HG02623 (cell line): Measurements from ENCODE around the gene SNRNP70.
"Not testable (repeated sequence)": the region's sequence is repeated elsewhere in the genome, so short reads cannot be mapped to it uniquely, and the experiment has no call there.

Experiments used
- ATAC-seq: cut with Tn5 transposase; IDR thresholded peaks from one replicate; pipeline ENCODE4 v1.9.1; 2021; ENCODE audit warnings: moderate library complexity; ENCODE audit not compliant: unreplicated experiment

SNRNP70 gene

GRCh38 chr19:49064029-49064629 lies 21.1 kb upstream of the SNRNP70 start:
- ATAC-seq: no peak

GRCh38 chr19:49064768-49065611 lies 20.3 kb upstream of the SNRNP70 start, which contains the start of gene NTF4:
TSS of gene NTF4 (minus strand) at chr19:49064818. CDS start at chr19:49061997, 2,821 bp downstream.
- no peak for ATAC-seq

GRCh38 chr19:49065905-49066512 lies 19.2 kb upstream of the SNRNP70 start:
- no peak for ATAC-seq

- ATAC-seq: no peak
Measured at GRCh38 chr19:49067554-49067953, 17.7 kb upstream of the SNRNP70 start.

GRCh38 chr19:49069026-49069425 lies 16.2 kb upstream of the SNRNP70 start:
- ATAC-seq: no peak

- no peak for ATAC-seq
Measured at GRCh38 chr19:49070416-49070815, 14.8 kb upstream of the SNRNP70 start.

- ATAC-seq: no peak
Measured at GRCh38 chr19:49071860-49072547, 13.2 kb upstream of the SNRNP70 start.

GRCh38 chr19:49073514-49074378 lies 11.5 kb upstream of the SNRNP70 start:
- ATAC-seq: no peak

GRCh38 chr19:49074869-49075268 lies 10.4 kb upstream of the SNRNP70 start:
- ATAC-seq: not testable (repeated sequence)

GRCh38 chr19:49080392-49080791 lies 4.9 kb upstream of the SNRNP70 start:
- ATAC-seq: no peak

- no peak for ATAC-seq
Measured at GRCh38 chr19:49081273-49081672, 4.0 kb upstream of the SNRNP70 start.

GRCh38 chr19:49084206-49085019 lies 838 bp upstream of the SNRNP70 start:
- ATAC-seq: no peak

- ATAC-seq: no peak
Measured at GRCh38 chr19:49085868-49086232, 599 bp downstream of the SNRNP70 start.

GRCh38 chr19:49086296-49086695 lies 1.0 kb downstream of the SNRNP70 start:
- ATAC-seq: no peak

- no peak for ATAC-seq
Measured at GRCh38 chr19:49091391-49092038, 6.3 kb downstream of the SNRNP70 start.

- ATAC-seq: no peak
Measured at GRCh38 chr19:49092686-49093085, 7.4 kb downstream of the SNRNP70 start.

- ATAC-seq: no peak
Measured at GRCh38 chr19:49094505-49095482, 9.5 kb downstream of the SNRNP70 start.
